HG03575 (cell line): Measurements from ENCODE around the gene PSORS1C1.
"Not testable (repeated sequence)": the region's sequence is repeated elsewhere in the genome, so short reads cannot be mapped to it uniquely, and the experiment has no call there.

Experiments
- ATAC-seq: cut with Tn5 transposase; IDR thresholded peaks from one replicate; pipeline ENCODE4 v1.9.1; 2021; ENCODE audit not compliant: unreplicated experiment, insufficient number of reproducible peaks, low FRiP score; ENCODE audit errors: extremely low read depth

PSORS1C1 gene

GRCh38 chr6:31145386-31145785 is 30.8 kb downstream of the PSORS1C1 start:
- ATAC-seq = no peak

GRCh38 chr6:31149827-31150447 is 35.3 kb downstream of the PSORS1C1 start:
- ATAC-seq = no peak

GRCh38 chr6:31152781-31153180 is 38.2 kb downstream of the PSORS1C1 start:
- no peak for ATAC-seq

GRCh38 chr6:31154436-31154835 is 39.8 kb downstream of the PSORS1C1 start:
- no peak for ATAC-seq

- ATAC-seq = no peak
Observed at GRCh38 chr6:31156641-31157040, 42.0 kb downstream of the PSORS1C1 start.

- no peak for ATAC-seq
Observed at GRCh38 chr6:31157513-31158139, 43.0 kb downstream of the PSORS1C1 start, which contains the start of gene CCHCR1. TSS of gene CCHCR1 (minus strand) at chr6:31157802. CDS start at chr6:31157600, 202 bp downstream.

GRCh38 chr6:31158140-31158862 is 43.7 kb downstream of the PSORS1C1 start, which contains the start of gene TCF19:
TSS of gene TCF19 (plus strand) at chr6:31158589. CDS start at chr6:31159470, 881 bp downstream.
- ATAC-seq = peak; percentile 63

- no peak for ATAC-seq
Observed at GRCh38 chr6:31158863-31159855, 44.6 kb downstream of the PSORS1C1 start.

- no peak for ATAC-seq
Observed at GRCh38 chr6:31161216-31162126, 46.9 kb downstream of the PSORS1C1 start.

GRCh38 chr6:31162463-31163165 is 48.0 kb downstream of the PSORS1C1 start:
- no peak for ATAC-seq

- no peak for ATAC-seq
Observed at GRCh38 chr6:31163922-31164321, 49.3 kb downstream of the PSORS1C1 start.

GRCh38 chr6:31164475-31165063 is 50.0 kb downstream of the PSORS1C1 start:
- not testable (repeated sequence) for ATAC-seq

- ATAC-seq = not testable (repeated sequence)
Observed at GRCh38 chr6:31165064-31165832, 50.6 kb downstream of the PSORS1C1 start.

- no peak for ATAC-seq
Observed at GRCh38 chr6:31165986-31166385, 51.4 kb downstream of the PSORS1C1 start.

GRCh38 chr6:31168606-31169005 is 54.0 kb downstream of the PSORS1C1 start:
- no peak for ATAC-seq

- ATAC-seq = no peak
Observed at GRCh38 chr6:31169123-31169857, 54.7 kb downstream of the PSORS1C1 start.
